Gastroesophageal sphincter (tissue), 4 donors: ENCODE results near the gene HACL1. TPM values are rescaled to one million over a fixed set of nuclear protein-coding genes. Genes with fewer than 3 reads are reported as not detected.

Experiments
- ATAC-seq: fragments of 150-250 bp; one replicate; pipeline ENCODE4 v1.9.1; 2016; ENCODE audit warnings: mild to moderate bottlenecking, moderate library complexity
- H3K27ac ChIP-seq, 4 donors: fragments of 200-600 bp; sonication (generic) in 3 of 4; 1 replicate in 3 of 4; 2 replicates in 1 of 4; pipeline ENCODE4 v1.5.1; 2016 to 2019
- H3K27me3 ChIP-seq: fragments of 200-600 bp; sonication (generic); one replicate; pipeline ENCODE4 v1.5.1; 2019
- H3K36me3 ChIP-seq, 2 donors: fragments of 200-600 bp; sonication (generic); one replicate each; pipeline ENCODE4 v1.5.1; 2019; ENCODE audit warnings: control low read depth in 1 of 2
- H3K4me1 ChIP-seq, 3 donors: fragments of 200-600 bp; sonication (generic); 1 replicate in 2 of 3; 2 replicates in 1 of 3; pipeline ENCODE4 v1.5.1; 2016 to 2019; ENCODE audit warnings: control low read depth in 2 of 3
- H3K4me3 ChIP-seq, 2 donors: fragments of 200-600 bp; sonication (generic); one replicate each; pipeline ENCODE4 v1.5.1; 2019; ENCODE audit warnings: mild to moderate bottlenecking in 1 of 2, moderate library complexity in 1 of 2
- H3K9me3 ChIP-seq, 3 donors: fragments of 200-600 bp; sonication (generic); one replicate each; pipeline ENCODE4 v1.5.1; 2017 to 2019; ENCODE audit warnings: control low read depth in 2 of 3
- CTCF ChIP-seq, 4 experiments: fragments of 200-600 bp in 2 of 4; fragments of 450-650 bp in 2 of 4; sonication (generic) in 1 of 4; IDR thresholded peaks; one replicate each; pipeline ENCODE4 v1.5.1; 2017 to 2019; ENCODE audit warnings: antibody characterized with exemption in 4 of 4, mild to moderate bottlenecking in 2 of 4, moderate library complexity in 2 of 4
- EP300 ChIP-seq: sonication (generic); formaldehyde crosslinking; IDR thresholded peaks from one replicate; pipeline ENCODE4 v1.6.1; 2017; ENCODE audit warnings: antibody characterized with exemption, mild to moderate bottlenecking
- POLR2A ChIP-seq, 2 donors: fragments of 450-650 bp; IDR thresholded peaks; one replicate each; pipeline ENCODE4 v1.6.1; 2017; ENCODE audit warnings: antibody characterized with exemption in 2 of 2, mild to moderate bottlenecking in 2 of 2, moderate library complexity in 1 of 2
- POLR2AphosphoS5 ChIP-seq: sonication (generic); formaldehyde crosslinking; IDR thresholded peaks from one replicate; pipeline ENCODE4 v1.6.1; 2017; ENCODE audit warnings: antibody characterized with exemption
- WGBS, 2 donors: methylation state at CpG; one replicate each; pipeline ENCODE4 v1.1.5; 2018; ENCODE audit warnings: low coverage in 1 of 2; 5-methylcytosine and 5-hydroxymethylcytosine counted together
- total RNA-seq, 4 donors: library from RNA; depleted of rRNA; stranded (reverse); fragments of >200 nt; gene quantifications; one replicate each; pipeline ENCODE4 v1.1.0, GENCODE V29; 2016

HACL1 gene
- total RNA-seq, 4 donors from 2014 or later, result 17.0 to 37.0 (median 20.4) TPM

- H3K4me3 ChIP-seq, result no peak overlapping the region
Observed at GRCh38 chr3:15520804-15521572, 80.4 kb downstream of the HACL1 start.

DNA sequence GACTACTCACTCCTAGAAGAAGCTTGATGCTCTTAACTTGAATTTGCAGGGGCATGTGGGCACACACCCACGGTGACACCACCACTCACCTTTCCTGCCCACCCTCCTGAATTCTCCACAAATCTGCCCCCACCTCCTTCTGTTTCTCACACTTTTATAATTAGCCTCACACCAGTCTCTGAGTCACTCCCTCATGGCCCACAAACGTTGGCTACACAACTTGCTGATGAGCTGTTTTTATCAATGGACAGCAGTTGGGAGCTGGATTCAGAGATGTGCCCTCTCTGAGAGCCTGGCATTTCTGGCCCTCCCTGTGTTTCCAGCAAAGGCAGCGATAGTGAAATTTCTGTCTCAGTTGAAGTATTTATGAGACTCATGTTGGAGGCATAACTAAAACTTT is 81.2 kb downstream of the HACL1 start:
- no peaks in the 10 kb centered on the region for H3K27me3 ChIP-seq
- no peak for ATAC-seq
- no peaks in the 10 kb centered on the region for H3K36me3 ChIP-seq
- H3K27ac ChIP-seq, result no peak overlapping the region
- peaks cover 3 to 24% (median 4%) of the 10 kb centered on the region in 3 donors for H3K4me1 ChIP-seq
- WGBS, 2 donors, result 67 to 89% methylated on average over 1 of the region's 3 CpGs
- H3K9me3 ChIP-seq, result no peaks in the 10 kb centered on the region
- TF ChIP-seq POLR2A (IDR thresholded peaks at IDR 0.05) (no peak), POLR2AphosphoS5 (no peak), CTCF (IDR thresholded peaks at IDR 0.05) (no peak), EP300 (no peak)
- H3K4me3 ChIP-seq, result no peak overlapping the region

More at GRCh38 chr3:15520804-15521572, 80.4 kb downstream of the HACL1 start:
- ATAC-seq, result no peak
- peaks cover 3 to 24% (median 4%) of the 10 kb centered on the region in 3 donors for H3K4me1 ChIP-seq
- 36 to 40% methylated on average over 2 to 3 of the region's 14 CpGs for WGBS, 2 donors
- H3K27ac ChIP-seq, result no peak overlapping the region
- no peaks in the 10 kb centered on the region for H3K9me3 ChIP-seq
- H3K27me3 ChIP-seq, result no peaks in the 10 kb centered on the region
- no peak for TF ChIP-seq EP300
- no peak for TF ChIP-seq POLR2AphosphoS5
- no peak for TF ChIP-seq CTCF (IDR thresholded peaks at IDR 0.05)
- no peak for TF ChIP-seq POLR2A (IDR thresholded peaks at IDR 0.05)
- no peaks in the 10 kb centered on the region for H3K36me3 ChIP-seq

DNA sequence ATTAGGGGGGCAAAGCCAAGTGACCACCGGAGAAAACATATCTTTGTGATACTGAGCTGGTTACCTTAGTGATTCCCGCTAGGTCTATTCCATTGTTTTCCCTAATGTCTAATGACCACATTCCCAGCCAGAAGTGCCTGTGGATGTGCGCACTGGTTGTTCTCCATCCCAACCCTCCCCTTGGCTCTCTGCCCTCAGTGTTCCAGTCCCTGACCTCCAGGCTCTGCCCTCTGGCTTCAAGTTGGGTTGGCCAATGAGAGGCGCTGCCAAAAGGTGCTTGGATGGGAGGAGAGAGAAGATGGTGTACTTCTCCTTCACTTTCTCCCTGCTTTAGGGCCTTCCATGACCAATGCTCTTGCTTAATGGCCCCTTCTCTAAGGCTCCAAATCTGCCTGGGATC is 82.3 kb downstream of the HACL1 start:
- TF ChIP-seq POLR2AphosphoS5, result no peak
- TF ChIP-seq CTCF (IDR thresholded peaks at IDR 0.05), result no peak
- no peak for TF ChIP-seq POLR2A (IDR thresholded peaks at IDR 0.05)
- TF ChIP-seq EP300, result no peak
- WGBS, 2 donors, result 89 to 94% methylated on average over 2 to 4 of the region's 4 CpGs
- no peaks in the 10 kb centered on the region for H3K36me3 ChIP-seq
- H3K9me3 ChIP-seq, result no peaks in the 10 kb centered on the region
- no peak overlapping the region for H3K27ac ChIP-seq
- H3K27me3 ChIP-seq, result no peaks in the 10 kb centered on the region
- no peak for ATAC-seq
- H3K4me3 ChIP-seq, result no peak overlapping the region
- H3K4me1 ChIP-seq, result peaks cover 3 to 24% (median 4%) of the 10 kb centered on the region in 3 donors

DNA sequence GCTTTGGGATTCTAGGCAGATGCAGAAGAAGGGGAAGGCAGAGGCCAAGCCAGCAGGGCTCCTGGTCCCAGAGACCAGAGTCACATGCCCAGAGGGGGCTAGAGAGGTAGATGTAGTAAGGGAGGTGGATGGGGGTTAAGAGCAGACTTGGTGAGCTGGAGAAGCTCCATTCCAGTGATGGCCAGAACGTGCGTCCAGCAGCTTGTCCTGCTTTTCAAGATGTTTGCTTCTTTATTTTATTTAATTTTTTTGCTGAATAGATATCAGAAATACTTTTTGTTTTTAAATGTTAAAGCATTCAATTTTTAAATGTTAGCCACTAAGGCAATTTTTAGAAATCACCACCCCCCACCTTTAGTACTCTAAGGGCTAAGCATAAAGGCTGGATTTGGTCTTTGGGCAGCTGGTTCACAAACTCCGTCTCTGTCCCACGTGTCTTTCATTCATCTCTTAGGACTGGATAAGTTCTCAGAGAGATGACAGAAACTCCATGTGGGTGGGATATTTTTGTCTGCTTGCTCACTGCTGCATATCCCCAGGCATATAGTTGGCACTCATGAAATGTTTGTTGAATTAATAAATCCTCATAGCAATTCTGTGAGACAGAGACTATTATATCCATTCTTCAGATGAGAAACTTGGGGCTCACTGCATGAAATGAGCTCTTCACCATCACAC is 86.6 kb downstream of the HACL1 start:
- Histone ChIP-seq H3K27ac (no peak overlapping the region), H3K36me3 (no peaks in the 10 kb centered on the region), H3K4me1 (peaks cover 2 to 14% (median 5%) of the 10 kb centered on the region in 3 donors), H3K4me3 (no peak overlapping the region), H3K27me3 (no peaks in the 10 kb centered on the region), H3K9me3 (no peaks in the 10 kb centered on the region)
- no peak for ATAC-seq
- 80 to 81% methylated on average over 4 of the region's 4 CpGs for WGBS, 2 donors
- TF ChIP-seq EP300 (no peak), POLR2A (IDR thresholded peaks at IDR 0.05) (no peak), CTCF (IDR thresholded peaks at IDR 0.05) (no peak), POLR2AphosphoS5 (no peak)
